Mesenchymal stem cell (in vitro differentiated cells and primary cell): ENCODE results near the gene NCL.

Source experiments
- DNase-seq: peaks from one replicate; pipeline ENCODE4 v3.0.0-alpha.2; 2013
- H2AFZ ChIP-seq: one replicate; pipeline ENCODE4 v1.6.1; 2013; ENCODE audit warnings: low read depth, mild to moderate bottlenecking, control low read depth, inconsistent platforms, low read length, moderate library complexity
- H2AK5ac ChIP-seq: 2 replicates; pipeline ENCODE4 v1.6.1; 2013; ENCODE audit warnings: low read length, moderate library complexity, mild to moderate bottlenecking, inconsistent platforms; ENCODE audit not compliant: severe bottlenecking
- H2BK120ac ChIP-seq: one replicate; pipeline ENCODE4 v1.6.1; 2013; ENCODE audit warnings: low read depth, mild to moderate bottlenecking, inconsistent platforms, low read length, moderate library complexity
- H2BK12ac ChIP-seq, 2 experiments: one replicate each; pipeline ENCODE4 v1.6.1; 2013; ENCODE audit warnings: inconsistent platforms in 2 of 2, low read length in 2 of 2, mild to moderate bottlenecking in 2 of 2, moderate library complexity in 2 of 2, control low read depth in 1 of 2
- H2BK15ac ChIP-seq: one replicate; pipeline ENCODE4 v1.6.1; 2013; ENCODE audit warnings: mild to moderate bottlenecking, low read depth, inconsistent platforms; ENCODE audit not compliant: poor library complexity, severe bottlenecking
- H2BK5ac ChIP-seq: 2 replicates; pipeline ENCODE4 v1.6.1; 2013; ENCODE audit warnings: low read depth, mild to moderate bottlenecking, low read length, control low read depth, inconsistent platforms; ENCODE audit not compliant: poor library complexity, severe bottlenecking
- H3K14ac ChIP-seq, 2 experiments: one replicate each; pipeline ENCODE4 v1.6.1; 2013; ENCODE audit warnings: inconsistent platforms in 2 of 2, low read length in 2 of 2, control low read depth in 1 of 2, mild to moderate bottlenecking in 1 of 2, moderate library complexity in 1 of 2
- H3K18ac ChIP-seq, 2 experiments: one replicate each; pipeline ENCODE4 v1.6.1; 2013; ENCODE audit warnings: inconsistent platforms in 2 of 2, low read length in 2 of 2, control low read depth in 1 of 2, low read depth in 1 of 2, mild to moderate bottlenecking in 1 of 2
- H3K23ac ChIP-seq, 2 experiments: one replicate each; pipeline ENCODE4 v1.6.1; 2013; ENCODE audit warnings: inconsistent platforms in 2 of 2, low read length in 2 of 2, mild to moderate bottlenecking in 2 of 2, moderate library complexity in 2 of 2, control low read depth in 1 of 2
- H3K27ac ChIP-seq: 2 replicates; pipeline ENCODE4 v1.5.1; 2013; ENCODE audit warnings: mild to moderate bottlenecking, moderate library complexity, low read length, control low read depth, inconsistent platforms; ENCODE audit not compliant: poor library complexity, severe bottlenecking
- H3K27me3 ChIP-seq, 2 experiments: 2 replicates each; pipeline versions ENCODE4 v1.6.1 to v1.7.0; 2013; ENCODE audit warnings: low read length in 2 of 2, mild to moderate bottlenecking in 2 of 2, moderate library complexity in 2 of 2, control low read depth in 1 of 2, inconsistent platforms in 1 of 2; ENCODE audit not compliant: control insufficient read depth in 1 of 2, insufficient read depth in 1 of 2
- H3K36me3 ChIP-seq, 2 experiments: 2 replicates each; pipeline versions ENCODE4 v1.6.1 to v1.7.0; 2013; ENCODE audit warnings: low read length in 2 of 2, control low read depth in 1 of 2, inconsistent platforms in 1 of 2, low read depth in 1 of 2, mild to moderate bottlenecking in 1 of 2; ENCODE audit not compliant: insufficient read depth in 2 of 2, control insufficient read depth in 1 of 2
- H3K4ac ChIP-seq, 2 experiments: one replicate each; pipeline ENCODE4 v1.6.1; 2013; ENCODE audit warnings: inconsistent platforms in 2 of 2, low read length in 2 of 2, mild to moderate bottlenecking in 2 of 2, moderate library complexity in 2 of 2, control low read depth in 1 of 2, low read depth in 1 of 2
- H3K4me1 ChIP-seq: 2 replicates; pipeline ENCODE4 v1.6.1; 2013; ENCODE audit warnings: low read depth, low read length, control low read depth; ENCODE audit not compliant: control insufficient read depth, insufficient read depth
- H3K4me2 ChIP-seq: 2 replicates; pipeline ENCODE4 v1.6.1; 2013; ENCODE audit warnings: low read length, mild to moderate bottlenecking, inconsistent platforms; ENCODE audit not compliant: poor library complexity, severe bottlenecking
- H3K4me3 ChIP-seq, 2 experiments: 2 replicates each; pipeline versions ENCODE4 v1.5.1 to v1.7.0; 2013; ENCODE audit warnings: low read length in 2 of 2, mild to moderate bottlenecking in 2 of 2, control low read depth in 1 of 2, low read depth in 1 of 2; ENCODE audit not compliant: insufficient read depth in 1 of 2
- H3K79me1 ChIP-seq: replicated peaks from 2 replicates; pipeline ENCODE4 v1.6.1; 2013; ENCODE audit warnings: mild to moderate bottlenecking, control low read depth, low read length, inconsistent platforms; ENCODE audit not compliant: poor library complexity, severe bottlenecking
- H3K9ac ChIP-seq: 2 replicates; pipeline ENCODE4 v1.7.0; 2013; ENCODE audit warnings: mild to moderate bottlenecking, low read length, moderate library complexity
- H3K9me3 ChIP-seq: 2 replicates; pipeline ENCODE4 v1.7.0; 2013; ENCODE audit warnings: mild to moderate bottlenecking, low read length; ENCODE audit not compliant: control insufficient read depth
- H4K8ac ChIP-seq: one replicate; pipeline ENCODE4 v1.6.1; 2013; ENCODE audit warnings: inconsistent platforms, mild to moderate bottlenecking, low read length, moderate library complexity
- H4K91ac ChIP-seq: one replicate; pipeline ENCODE4 v1.6.1; 2013; ENCODE audit warnings: mild to moderate bottlenecking, low read length, inconsistent platforms
- WGBS: methylation state at CpG from one replicate; pipeline ENCODE4 v1.1.7; 2013; ENCODE audit warnings: mixed read lengths; 5-methylcytosine and 5-hydroxymethylcytosine counted together

The NCL gene

GRCh38 chr2:231427116-231427515 lies 37.2 kb downstream of the NCL start:
- Histone ChIP-seq H3K4me3 (no peak overlapping the region), H3K14ac (no peak overlapping the region), H2AFZ (no peak overlapping the region), H3K23ac (no peak overlapping the region), H3K9ac (no peak overlapping the region), H3K27me3 (peaks cover 0 to 41% of the 10 kb centered on the region in 2 experiments), H3K4me2 (no peak overlapping the region), H2AK5ac (no peak overlapping the region), H2BK12ac (no peak overlapping the region), H4K91ac (no peak overlapping the region), H3K4ac (no peak overlapping the region), H4K8ac (no peak overlapping the region), H2BK120ac (no peak overlapping the region), H2BK5ac (no peak overlapping the region), H3K79me1 (no peaks in the 10 kb centered on the region), H2BK15ac (no peak overlapping the region), H3K4me1 (peaks cover 7% of the 10 kb centered on the region), H3K18ac (no peak overlapping the region), H3K27ac (no peak overlapping the region), H3K9me3 (peaks cover 16% of the 10 kb centered on the region), H3K36me3 (no peaks in the 10 kb centered on the region)
- 100% methylated on average over 1 of the region's 3 CpGs for WGBS
- no peak for DNase-seq

DNA sequence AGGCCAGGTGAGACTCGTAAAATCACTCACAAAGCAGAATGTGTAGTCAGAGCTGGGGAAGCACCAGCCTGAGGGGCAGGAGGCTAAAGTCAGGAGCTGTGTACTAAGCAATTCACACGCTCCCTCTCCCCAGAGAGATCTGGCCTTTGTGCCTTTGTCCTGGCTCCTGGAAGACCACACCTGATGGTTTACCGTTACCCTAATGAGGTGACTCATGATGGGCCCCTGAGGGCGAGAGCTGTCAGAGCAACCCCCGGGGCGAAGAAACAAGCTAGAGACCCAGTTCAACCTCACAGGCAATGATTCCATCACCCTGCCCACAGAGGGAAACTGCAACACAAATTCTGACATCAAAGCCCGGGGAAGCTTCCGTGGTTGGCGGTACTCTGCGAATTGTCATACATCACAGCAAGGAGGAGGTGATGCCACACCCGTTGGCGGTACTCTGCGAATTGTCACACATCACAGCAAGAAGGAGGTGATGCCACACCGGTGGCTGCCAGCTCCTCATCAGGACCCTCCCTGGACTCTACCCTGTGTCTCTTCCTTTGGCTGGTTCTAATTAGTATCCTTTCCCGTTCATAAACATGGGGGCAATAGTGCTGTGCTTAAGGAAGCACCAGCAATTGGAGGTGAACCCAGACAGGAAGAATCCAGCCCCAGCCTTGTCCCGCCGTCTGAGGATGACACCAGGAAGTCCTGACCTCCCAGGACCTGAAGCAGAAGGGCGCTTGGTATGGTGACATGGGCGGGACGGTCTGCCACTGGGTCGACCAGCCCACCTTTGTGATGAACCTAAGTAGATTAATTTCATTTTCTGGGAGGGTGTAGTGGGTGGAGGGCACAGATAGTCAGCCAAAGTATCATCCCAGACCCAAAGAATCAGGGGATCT lies 38.2 kb downstream of the NCL start:
- Histone ChIP-seq H3K4me2 (no peak overlapping the region), H2BK12ac (no peak overlapping the region), H3K4me1 (peaks cover 7% of the 10 kb centered on the region), H2AK5ac (no peak overlapping the region), H3K4me3 (no peak overlapping the region), H3K9ac (no peak overlapping the region), H3K4ac (no peak overlapping the region), H3K9me3 (peaks cover 5% of the 10 kb centered on the region), H3K36me3 (no peaks in the 10 kb centered on the region), H2BK15ac (no peak overlapping the region), H4K91ac (no peak overlapping the region), H2AFZ (no peak overlapping the region), H3K18ac (no peak overlapping the region), H3K23ac (peak overlapping the region in 1 of 2 experiments; percentile 17), H2BK5ac (no peak overlapping the region), H4K8ac (no peak overlapping the region), H3K27me3 (peaks cover 0 to 49% of the 10 kb centered on the region in 2 experiments), H2BK120ac (no peak overlapping the region), H3K79me1 (no peaks in the 10 kb centered on the region), H3K27ac (no peak overlapping the region), H3K14ac (no peak overlapping the region)
- no peak for DNase-seq
- 60% methylated on average over 21 of the region's 21 CpGs for WGBS

DNA sequence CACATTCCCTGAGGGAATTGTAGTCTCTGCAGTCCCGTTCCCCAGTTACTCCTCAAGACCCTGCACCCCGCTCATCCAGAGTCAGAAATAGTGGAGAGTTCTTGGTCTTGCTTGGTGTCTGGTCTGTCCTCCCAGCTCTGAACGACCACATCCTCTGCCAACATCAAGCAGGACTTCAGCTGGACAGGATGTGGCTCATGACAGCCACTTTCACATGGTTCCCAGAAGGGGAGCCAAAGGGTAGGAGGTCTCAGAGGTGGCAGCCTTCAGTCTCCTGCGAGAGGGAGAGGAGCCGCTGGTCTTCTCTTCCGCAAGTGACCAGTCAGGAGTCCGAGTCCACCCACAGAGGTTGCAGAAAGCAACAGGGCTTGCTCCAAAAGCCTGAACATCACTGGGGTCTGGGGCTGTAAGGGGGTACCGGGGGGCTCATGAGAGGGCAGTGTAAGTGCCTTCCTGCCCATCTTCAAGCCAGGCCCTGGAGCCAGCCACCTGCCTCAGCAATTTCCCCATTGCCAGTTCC lies 38.9 kb downstream of the NCL start:
- peaks cover 7% of the 10 kb centered on the region for H3K4me1 ChIP-seq
- 80% methylated on average over 8 of the region's 8 CpGs for WGBS

DNA sequence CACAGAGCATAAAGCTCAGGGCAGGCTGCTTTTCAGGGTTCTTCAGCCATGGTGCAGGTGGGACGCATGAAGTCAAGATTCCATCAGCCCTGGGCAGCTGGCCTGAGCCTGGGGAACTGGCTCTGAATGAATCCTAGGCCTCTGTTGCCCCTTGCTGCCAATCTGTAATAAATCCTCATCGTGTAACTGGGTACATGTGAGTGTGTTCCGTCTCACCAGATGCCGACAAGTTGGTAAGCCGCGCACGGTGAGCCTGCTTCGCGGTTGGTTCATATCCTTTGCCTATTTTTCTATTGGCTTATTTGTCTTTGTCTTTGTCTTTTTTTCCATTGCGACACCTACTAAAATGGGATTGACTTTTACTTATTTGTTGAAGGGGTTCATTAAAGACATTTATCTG lies 41.1 kb downstream of the NCL start:
- H2AK5ac ChIP-seq: no peak overlapping the region
- 93% methylated on average over 9 of the region's 10 CpGs for WGBS

More for the DNA sequence above, 38.9 kb downstream of the NCL start:
- Histone ChIP-seq H4K91ac (no peak overlapping the region), H3K23ac (peak overlapping the region in 1 of 2 experiments; percentile 17), H3K9ac (no peak overlapping the region), H3K36me3 (no peaks in the 10 kb centered on the region), H3K18ac (no peak overlapping the region), H3K27ac (no peak overlapping the region), H3K4me2 (no peak overlapping the region), H3K14ac (no peak overlapping the region), H2AFZ (peak overlapping the region; percentile 61), H2BK5ac (no peak overlapping the region), H2BK120ac (no peak overlapping the region), H2AK5ac (no peak overlapping the region), H3K9me3 (peaks cover 3% of the 10 kb centered on the region), H2BK15ac (no peak overlapping the region), H3K4me3 (no peak overlapping the region), H3K27me3 (peaks cover 0 to 52% of the 10 kb centered on the region in 2 experiments), H3K4ac (no peak overlapping the region), H4K8ac (no peak overlapping the region), H3K79me1 (no peaks in the 10 kb centered on the region), H2BK12ac (no peak overlapping the region)
- DNase-seq: no peak

More for the DNA sequence above, 41.1 kb downstream of the NCL start:
- H3K4me3 ChIP-seq: no peak overlapping the region
- no peaks in the 10 kb centered on the region for H3K36me3 ChIP-seq
- peaks cover 0 to 63% of the 10 kb centered on the region in 2 experiments for H3K27me3 ChIP-seq
- no peak overlapping the region for H2BK5ac ChIP-seq
- H3K9me3 ChIP-seq: no peaks in the 10 kb centered on the region
- H3K79me1 ChIP-seq: no peaks in the 10 kb centered on the region
- no peak overlapping the region for H3K27ac ChIP-seq
- no peak overlapping the region for H2BK12ac ChIP-seq
- no peak overlapping the region for H3K9ac ChIP-seq
- H4K8ac ChIP-seq: no peak overlapping the region
- no peak overlapping the region for H4K91ac ChIP-seq
- H3K18ac ChIP-seq: no peak overlapping the region
- no peak overlapping the region for H2BK120ac ChIP-seq
- no peak overlapping the region for H3K4ac ChIP-seq
- H2BK15ac ChIP-seq: no peak overlapping the region
- no peak overlapping the region for H2AFZ ChIP-seq
- no peak overlapping the region for H3K4me2 ChIP-seq
- H3K23ac ChIP-seq: no peak overlapping the region
- H3K4me1 ChIP-seq: peaks cover 7% of the 10 kb centered on the region
- H3K14ac ChIP-seq: no peak overlapping the region
- DNase-seq: no peak
